ENCODE results near the gene SLC12A7.

GRCh38 chr5:1156754-1157460 is 45.0 kb upstream of the SLC12A7 start:
- no peak for TF ChIP-seq EZH2 (IDR thresholded peaks at IDR 0.05)
- TF ChIP-seq POLR2AphosphoS5 (IDR thresholded peaks at IDR 0.05; ENCODE audit: borderline replicate concordance, low read depth, low read length), result no peak

Data from SK-N-MC (cell line).